Nucleus accumbens (tissue), 56 donors: ENCODE measurements around the gene UFM1.
"Not testable (repeated sequence)": the region's sequence is repeated elsewhere in the genome, so short reads cannot be mapped to it uniquely, and the experiment has no call there.

Source experiments
- DNase-seq, 56 donors: peaks; one replicate each; lab custom pipeline; 2025; lab: John Stamatoyannopoulos, UW

Gene UFM1

DNA sequence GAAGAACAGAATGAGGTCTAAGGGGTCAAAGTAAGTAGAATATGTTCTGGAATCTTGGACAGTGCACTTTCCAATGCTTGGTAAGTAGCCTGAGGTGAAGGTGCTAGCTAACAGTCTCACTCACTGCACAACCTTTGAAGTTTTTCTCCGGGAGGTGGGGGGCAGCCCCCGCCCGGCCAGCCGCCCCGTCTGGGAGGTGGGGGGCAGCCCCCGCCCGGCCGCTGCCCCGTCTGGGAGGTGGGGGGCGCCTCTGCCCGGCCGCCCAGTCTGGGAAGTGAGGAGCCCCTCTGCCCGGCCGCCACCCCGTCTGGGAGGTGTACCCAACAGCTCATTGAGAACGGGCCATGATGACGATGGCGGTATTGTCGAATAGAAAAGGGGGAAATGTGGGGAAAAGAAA, 14.1 kb downstream of the UFM1 start:
- DNase-seq, result not testable (repeated sequence)

- DNase-seq, result no peak
Measured at GRCh38 chr13:38365661-38366060, 16.0 kb downstream of the UFM1 start.

DNA sequence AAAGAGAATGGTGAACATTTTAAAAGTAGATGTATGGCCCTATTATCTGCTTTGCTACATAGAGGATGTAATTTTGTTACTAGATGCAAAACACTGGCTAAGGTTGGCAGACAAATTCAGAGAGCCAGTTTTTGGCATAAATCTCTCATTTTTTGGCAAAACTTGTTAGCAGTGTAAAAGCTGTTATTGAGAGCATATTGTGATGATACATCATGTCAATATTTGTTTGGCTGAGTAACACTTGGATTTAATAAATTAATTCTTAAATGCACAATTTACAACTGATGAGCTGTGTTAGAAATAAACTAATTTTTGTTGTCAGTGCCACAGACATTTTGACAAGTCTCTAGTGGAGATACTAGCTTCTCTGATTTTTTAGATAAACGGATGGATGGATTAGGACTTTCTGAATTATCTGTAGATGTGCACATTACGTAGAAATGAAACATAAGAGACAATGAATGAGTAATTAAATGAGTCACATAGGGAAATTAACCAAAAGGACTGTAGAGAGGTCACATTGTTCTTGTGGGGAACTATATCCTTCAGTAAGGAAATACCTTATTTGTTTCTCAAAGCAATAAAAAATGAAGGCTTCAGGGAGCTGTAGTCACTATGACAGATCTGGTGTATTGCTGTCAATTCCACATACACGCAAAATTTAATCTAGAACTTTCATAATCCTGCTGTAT, 17.4 kb downstream of the UFM1 start:
- no peak for DNase-seq

DNA sequence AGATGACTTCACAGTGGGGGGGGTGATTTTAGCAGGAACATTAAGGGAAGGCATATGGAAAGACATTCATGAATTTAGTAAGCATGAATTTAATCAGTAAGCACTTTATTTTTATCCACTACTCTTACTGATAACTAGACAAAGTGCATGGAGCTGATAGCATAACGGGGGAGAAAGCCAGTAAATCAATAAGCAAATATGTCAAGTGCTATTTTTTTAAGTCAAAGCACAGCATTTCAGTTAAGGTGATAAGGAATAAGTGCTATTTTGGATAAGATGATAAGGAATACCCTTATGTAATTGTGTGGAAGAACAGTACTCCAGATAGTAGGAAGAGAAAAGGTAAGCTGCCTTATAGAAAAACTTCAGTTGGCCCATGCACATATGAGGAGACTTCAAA, 19.4 kb downstream of the UFM1 start:
- no peak for DNase-seq

GRCh38 chr13:38370096-38370495, 20.4 kb downstream of the UFM1 start:
- not testable (repeated sequence) for DNase-seq

GRCh38 chr13:38372820-38373383, 23.3 kb downstream of the UFM1 start:
- DNase-seq, result no peak

DNA sequence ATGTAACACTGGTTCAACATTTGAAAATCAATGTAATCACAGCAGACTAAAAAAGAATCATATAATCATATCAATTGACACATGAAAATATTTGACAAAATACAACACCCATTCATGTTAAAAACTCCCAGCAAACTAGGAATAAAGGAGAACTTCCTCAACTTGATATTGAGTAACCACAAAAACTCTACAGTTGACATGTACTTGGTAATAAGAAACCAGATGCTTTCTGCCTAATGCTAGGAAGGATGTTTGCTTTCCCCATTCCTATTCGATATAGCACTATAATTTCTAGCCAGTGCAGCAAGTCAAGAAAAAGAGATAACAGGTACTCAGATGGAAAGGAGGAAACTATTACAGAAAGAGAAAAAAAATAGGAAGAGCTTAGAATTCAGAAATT, 26.9 kb downstream of the UFM1 start:
- DNase-seq, result no peak

DNA sequence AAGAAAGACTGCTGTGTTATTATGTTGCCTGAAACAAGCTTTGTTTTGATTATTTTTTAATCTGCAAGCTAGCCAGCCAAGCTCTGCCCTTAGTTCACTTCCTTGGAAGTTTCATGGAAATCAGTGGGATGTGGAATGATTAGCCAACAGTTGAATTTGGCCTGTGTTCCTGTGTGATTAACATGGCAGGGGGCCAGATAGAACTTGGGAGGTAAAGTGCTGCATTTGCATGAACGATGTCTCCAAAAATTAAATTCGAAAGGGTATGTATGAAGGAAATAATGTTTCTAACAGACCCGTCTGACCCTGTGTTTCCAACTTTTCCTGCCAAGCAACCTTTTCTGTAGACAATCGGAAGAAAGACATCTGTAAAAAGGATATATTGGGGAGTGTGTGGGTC, 32.2 kb downstream of the UFM1 start:
- no peak for DNase-seq

DNA sequence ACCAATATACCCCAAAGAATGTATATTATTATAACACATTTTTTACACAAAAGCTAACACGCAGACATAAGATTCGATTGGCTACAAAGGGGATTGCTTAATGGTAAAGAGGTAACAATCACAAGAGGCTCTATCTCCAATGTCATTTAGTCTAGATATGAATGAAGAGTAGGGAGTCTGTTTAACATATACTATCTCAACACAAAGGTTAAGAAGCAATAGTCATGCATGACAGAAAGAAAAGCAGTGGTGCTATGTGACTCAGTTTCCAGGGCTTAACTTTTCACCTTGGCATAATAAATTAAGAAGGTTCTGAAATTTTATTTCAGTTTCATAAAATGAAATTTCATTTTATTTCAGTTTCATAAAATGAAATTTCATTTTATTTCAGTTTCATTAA, 33.3 kb downstream of the UFM1 start:
- DNase-seq, result no peak

- no peak for DNase-seq
Measured at GRCh38 chr13:38384171-38384570, 34.5 kb downstream of the UFM1 start.

GRCh38 chr13:38385153-38385891, 35.7 kb downstream of the UFM1 start:
- no peak for DNase-seq

GRCh38 chr13:38386421-38386820, 36.8 kb downstream of the UFM1 start:
- DNase-seq, result no peak

- DNase-seq, result no peak
Measured at GRCh38 chr13:38391341-38391740, 41.7 kb downstream of the UFM1 start.

DNA sequence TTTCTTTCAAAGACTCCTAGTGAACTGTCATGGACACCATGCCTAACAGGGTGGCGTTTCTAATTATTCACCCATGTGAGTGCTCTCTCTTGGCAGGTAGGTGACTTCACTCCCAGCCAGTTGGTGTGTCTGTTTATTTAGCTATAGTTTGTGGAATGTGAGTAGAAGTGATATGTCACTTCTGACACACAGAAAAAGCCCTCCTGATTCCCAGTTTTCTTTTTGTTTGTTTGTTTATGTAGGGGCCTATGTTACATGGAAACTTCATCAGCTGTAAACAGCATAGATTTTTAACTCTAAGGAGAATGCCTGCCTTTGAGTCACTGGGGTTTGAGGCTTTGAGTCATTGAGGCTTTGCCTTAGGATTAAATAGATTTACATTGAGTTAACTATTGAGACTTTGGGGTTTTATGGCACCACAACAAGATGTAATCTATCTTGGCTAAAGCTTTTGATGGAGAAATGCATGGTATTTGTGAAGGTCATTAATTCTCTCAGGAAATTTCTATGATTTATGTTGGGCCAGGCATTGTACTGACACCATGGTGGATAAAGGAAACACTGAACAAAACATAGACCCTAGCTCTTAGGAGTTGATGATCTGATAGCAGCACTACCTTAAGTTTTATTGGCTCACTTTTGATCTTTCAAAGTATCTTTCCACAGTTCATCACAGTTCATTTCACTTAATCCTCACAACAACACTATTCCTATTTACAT, 45.3 kb downstream of the UFM1 start:
- DNase-seq, result no peak

DNA sequence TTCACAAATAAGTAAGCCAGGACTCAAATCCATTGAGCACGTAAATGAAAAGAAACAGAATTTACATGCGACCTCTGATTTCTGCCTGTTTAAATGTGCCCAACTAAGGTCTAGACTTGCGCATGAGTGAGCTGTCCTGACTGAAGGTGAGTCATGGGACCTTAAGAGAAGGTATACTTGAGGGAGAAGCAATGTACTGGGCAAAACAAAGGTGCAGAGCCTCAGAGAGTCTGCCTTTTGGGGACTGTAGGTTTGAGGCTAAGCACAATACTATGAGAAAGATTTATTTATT, 45.8 kb downstream of the UFM1 start:
- no peak for DNase-seq

DNA sequence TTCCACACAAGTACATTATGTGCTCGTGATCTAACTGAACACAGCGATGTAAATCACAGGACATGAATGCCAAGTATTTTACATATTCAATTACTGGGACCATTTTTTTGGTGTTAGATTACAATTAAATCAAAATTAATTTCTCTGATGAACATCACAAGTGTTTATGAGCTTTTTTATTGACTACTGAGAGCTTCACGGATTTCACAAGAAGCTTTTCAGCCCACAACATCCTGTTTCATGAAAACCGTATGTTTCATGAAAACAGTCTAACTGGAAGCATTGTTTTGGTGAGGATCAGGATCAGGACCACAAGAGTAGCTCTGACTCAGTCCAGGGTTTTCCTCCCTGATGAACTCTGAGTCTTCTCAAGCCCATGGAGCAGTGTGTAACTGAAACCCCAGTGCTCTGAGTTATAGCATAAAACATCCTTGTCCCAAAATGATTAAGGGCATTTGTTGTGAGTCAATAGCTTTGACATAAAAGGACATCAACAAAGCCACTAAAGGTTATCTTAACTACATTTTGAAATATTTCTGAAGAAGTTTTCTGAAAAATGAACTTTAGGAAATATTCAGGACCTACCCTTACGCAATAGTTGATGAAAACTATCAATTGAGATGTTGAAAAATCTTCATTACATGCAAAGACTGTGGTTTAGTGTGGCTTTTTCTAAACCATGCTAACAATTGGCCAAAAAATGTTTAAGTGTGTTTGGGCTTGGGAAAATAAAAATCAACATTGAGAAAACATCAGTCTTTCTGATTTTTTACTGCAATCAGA, 49.3 kb downstream of the UFM1 start:
- DNase-seq, result no peak

DNA sequence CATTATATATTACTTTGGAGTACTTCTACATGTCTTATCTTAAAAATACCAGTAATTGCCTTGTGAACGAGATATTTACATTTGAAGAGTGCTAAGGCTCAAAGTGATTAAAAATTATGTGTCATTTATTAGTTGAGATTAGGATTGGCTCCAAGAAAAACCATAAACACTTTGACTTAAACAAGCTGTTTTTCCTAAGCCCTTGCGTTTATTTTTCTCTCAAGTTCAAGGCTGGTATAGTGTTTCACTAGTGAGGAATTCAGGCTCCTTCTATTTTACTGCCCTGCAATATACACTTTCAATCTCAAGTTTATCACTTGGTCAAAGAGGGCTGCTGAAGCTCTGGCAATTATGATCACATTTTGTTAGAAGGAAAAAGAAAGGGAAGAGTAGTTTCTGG, 49.9 kb downstream of the UFM1 start:
- no peak for DNase-seq

DNA sequence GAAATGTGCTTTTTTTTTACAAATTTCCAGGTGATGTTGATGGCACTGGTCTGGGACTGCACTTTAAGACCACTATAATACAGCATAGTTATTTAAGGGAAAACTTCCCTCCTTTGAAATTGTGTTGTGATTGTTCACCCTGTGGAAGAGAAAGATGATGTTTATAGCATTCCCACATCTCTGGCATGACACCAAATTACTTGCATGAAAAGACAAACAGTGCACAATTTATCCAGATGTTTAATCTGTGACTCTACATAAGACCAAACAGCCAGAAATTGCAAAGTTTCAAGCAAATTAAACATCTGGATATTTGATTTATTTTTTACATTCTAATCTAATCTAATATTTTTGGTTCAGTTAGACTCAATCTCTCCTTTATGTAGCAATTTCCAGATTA, 51.6 kb downstream of the UFM1 start:
- DNase-seq, result no peak

GRCh38 chr13:38405216-38405615, 55.6 kb downstream of the UFM1 start:
- DNase-seq, result no peak

GRCh38 chr13:38409771-38410170, 60.1 kb downstream of the UFM1 start:
- DNase-seq, result no peak

DNA sequence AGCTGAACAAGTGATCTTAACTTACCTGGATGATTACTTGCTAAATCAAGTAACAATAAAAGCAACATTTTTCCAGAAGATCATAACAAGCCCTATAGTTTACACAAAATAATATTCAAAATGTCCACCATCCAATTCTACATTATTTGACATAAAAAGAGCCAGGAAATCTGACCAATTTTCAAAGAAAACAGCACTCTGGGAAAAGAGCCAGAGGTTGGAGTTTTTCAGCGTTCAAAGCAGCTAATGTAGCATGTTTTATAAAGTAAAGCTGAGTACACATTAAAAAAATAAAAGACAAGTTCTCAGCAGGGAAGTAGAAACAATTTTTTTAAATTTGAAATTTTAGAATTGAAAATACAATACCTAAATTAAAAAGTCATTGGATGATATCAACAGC, 62.6 kb downstream of the UFM1 start:
- no peak for DNase-seq
